Retinal pigment epithelial cell (primary cell): ENCODE data around the gene MYLK.

ENCODE experiments used
- DNase-seq: peaks from one replicate; pipeline ENCODE4 v3.0.0-alpha.2; 2010; ENCODE audit warnings: low read depth
- H3K4me3 ChIP-seq: 2 replicates; pipeline ENCODE4 v1.5.1; 2011; ENCODE audit warnings: mild to moderate bottlenecking, low read length, control low read depth, moderate library complexity
- TF ChIP-seq, protein P1 (sequence below): conservative IDR thresholded peaks from 2 replicates; pipeline ENCODE4 v1.5.1; 2011; ENCODE audit warnings: low read depth, low read length, control low read depth, inconsistent platforms

Gene MYLK

DNA sequence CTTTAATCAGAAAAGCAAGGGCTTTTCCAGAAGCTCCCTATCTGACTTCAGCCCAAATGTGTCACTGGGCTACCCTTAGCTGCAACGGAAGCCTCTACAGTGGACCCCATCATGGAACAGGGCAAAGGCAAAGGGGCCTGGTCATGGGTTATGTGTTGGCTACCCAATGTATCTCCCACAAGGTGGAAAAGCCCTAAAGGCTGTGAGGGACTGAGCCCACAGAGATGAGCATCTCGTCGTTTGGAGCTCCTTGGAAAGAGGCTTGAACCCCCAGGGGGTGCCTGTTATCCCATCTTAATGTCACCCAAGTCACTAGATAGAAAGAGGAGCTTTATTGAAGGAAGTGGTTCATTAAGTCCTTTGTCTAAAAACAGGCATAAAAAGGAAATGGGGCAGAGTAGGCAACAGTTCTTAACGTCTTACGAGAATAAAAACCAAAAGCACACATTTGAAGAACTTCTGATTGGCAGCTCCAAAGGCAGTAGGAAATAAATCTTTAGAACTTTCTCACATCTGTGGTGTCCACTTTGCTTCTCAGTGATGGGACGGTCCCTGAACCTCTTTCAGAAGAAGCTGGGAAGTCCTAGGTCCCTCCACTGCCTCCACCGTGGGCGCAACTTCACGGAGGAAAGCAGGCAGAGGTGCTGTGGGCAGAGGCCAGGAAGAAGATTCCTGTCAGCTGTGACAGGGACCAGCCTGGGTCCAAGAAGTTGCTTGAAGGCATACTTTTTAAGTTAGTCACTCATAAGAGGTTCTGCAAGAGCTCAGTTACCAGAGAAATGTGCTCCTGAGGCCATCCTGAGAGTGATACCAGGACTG lies 93.7 kb downstream of the MYLK start:
- no peak overlapping the region for H3K4me3 ChIP-seq
- no peak for DNase-seq
- TF ChIP-seq, protein P1, sequence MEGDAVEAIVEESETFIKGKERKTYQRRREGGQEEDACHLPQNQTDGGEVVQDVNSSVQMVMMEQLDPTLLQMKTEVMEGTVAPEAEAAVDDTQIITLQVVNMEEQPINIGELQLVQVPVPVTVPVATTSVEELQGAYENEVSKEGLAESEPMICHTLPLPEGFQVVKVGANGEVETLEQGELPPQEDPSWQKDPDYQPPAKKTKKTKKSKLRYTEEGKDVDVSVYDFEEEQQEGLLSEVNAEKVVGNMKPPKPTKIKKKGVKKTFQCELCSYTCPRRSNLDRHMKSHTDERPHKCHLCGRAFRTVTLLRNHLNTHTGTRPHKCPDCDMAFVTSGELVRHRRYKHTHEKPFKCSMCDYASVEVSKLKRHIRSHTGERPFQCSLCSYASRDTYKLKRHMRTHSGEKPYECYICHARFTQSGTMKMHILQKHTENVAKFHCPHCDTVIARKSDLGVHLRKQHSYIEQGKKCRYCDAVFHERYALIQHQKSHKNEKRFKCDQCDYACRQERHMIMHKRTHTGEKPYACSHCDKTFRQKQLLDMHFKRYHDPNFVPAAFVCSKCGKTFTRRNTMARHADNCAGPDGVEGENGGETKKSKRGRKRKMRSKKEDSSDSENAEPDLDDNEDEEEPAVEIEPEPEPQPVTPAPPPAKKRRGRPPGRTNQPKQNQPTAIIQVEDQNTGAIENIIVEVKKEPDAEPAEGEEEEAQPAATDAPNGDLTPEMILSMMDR = no peak

DNA sequence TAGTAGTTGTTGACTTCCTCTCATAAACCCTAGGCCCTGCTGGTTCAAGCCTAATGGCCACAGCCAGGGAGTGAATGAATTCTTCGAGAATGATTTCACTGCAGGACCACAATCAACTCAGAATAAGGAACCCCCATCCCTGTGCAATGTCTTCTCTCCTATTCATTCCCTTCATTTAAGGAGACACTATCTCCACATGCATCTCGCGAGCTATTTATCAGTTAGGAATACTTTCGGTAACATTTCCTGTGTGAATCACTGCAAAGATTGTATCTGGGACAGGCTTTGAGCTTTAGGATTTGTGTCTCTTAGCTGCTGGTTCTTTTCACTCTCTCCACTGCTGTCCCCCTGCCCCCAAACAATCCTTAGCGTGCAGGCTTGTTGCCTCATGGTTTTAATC lies 94.4 kb downstream of the MYLK start:
- no peak overlapping the region for H3K4me3 ChIP-seq
- DNase-seq = no peak
- TF ChIP-seq, protein P1 = no peak

DNA sequence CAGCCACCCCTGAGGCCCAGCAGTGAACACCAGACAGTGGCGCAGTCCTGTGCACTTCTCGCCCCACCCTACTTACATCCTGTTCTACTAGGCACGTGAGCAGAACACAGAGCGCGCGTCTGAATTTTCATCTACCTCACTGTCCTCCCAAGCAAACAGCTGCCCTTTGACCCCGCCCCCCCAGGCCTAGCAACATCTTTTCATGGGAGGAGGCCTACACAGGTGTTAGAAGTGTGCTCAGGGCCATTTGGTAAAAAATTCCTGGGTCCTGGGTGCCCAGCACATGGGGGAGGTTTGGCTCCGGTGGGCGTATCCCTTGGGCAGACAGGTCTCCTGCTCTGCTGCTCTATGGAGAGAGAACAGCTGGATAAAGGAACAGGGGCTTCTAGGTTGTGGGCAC lies 95.0 kb downstream of the MYLK start:
- TF ChIP-seq, protein P1 = no peak
- DNase-seq = no peak
- H3K4me3 ChIP-seq = no peak overlapping the region

DNA sequence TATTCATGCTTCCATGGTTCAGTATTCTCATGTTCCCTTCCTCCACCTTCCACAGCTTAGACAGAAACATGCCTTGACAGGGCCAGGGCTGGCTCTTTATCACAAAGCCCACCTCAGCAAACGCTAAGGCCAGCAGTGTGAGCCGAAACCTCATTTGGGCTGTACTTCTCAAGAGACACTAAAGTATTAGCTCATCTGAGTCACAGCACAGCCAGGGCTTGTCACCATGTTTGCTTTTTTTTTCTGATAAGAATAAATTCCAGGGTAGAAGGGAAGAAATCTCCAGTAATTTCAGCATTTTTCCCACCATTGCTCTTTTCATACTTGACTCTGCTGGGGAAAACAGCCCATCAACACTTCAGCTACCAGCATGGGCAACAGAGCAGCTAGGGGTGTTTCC lies 95.4 kb downstream of the MYLK start:
- no peak for DNase-seq
- no peak overlapping the region for H3K4me3 ChIP-seq
- TF ChIP-seq, protein P1 = no peak

DNA sequence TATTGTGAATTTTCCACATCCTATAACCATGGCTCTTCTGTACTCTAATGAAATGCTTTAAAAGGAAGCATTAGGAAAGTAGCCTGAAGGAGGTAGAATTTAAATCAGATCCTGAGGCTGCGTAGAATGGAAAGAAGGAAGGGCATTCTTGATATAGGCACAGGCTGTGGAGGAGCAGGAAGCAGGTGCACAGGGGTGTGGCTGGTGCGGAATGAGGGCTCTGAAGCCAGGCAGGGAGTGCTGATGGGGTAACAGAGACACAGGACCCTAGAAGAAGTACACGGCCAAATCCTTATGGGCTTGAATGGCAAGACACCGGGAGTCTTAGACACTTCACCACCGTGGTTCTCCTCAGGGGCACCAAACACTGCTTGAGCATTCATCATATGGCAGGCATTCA lies 97.0 kb downstream of the MYLK start:
- TF ChIP-seq, protein P1 = no peak
- H3K4me3 ChIP-seq = no peak overlapping the region
- no peak for DNase-seq

DNA sequence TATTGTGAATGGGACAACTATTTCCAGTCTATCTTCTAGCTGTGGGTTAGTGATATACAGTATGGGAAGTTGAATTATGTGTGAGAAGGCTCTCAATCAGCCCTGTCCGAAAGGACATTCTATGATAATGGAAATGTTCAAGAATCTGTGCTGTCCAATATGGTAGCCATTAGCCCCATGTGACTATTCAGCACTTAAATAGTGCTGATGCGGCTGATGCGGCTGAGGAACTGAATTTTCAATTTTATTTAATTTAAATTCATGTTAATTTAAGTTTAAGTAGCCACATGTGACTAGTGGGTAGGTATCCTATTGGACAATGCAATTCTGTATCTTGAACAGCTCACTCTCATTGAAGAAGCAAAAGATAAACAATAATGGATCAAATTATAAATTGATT lies 98.5 kb downstream of the MYLK start:
- no peak for DNase-seq
- TF ChIP-seq, protein P1 = no peak
- H3K4me3 ChIP-seq = no peak overlapping the region

DNA sequence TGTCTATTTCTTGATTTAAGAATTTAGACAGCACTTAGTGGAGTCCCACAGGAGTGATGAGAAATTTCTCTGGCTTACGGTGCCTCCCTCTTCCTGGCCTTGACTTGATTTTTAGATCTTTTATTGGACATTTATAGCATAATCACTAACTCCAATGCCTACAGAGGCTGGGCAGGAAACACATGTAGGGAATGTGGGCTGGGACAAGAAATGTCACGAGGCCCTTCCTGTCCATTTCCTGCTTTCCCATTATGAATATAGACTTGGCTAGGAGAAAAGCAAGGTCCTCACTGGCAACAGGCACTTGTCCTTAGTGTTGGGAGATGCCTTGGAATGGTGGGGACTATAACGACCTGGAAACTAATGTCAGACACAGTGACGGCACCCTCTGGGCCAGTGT lies 100.3 kb downstream of the MYLK start:
- DNase-seq = no peak
- H3K4me3 ChIP-seq = no peak overlapping the region
- TF ChIP-seq, protein P1 = no peak
